Neural crest cell (in vitro differentiated cells): Measurements from ENCODE around the gene LIME1. TPM values are rescaled to one million over a fixed set of nuclear protein-coding genes. Genes with fewer than 3 reads are reported as not detected.

ENCODE experiments used
- DNase-seq: peaks from one replicate; pipeline ENCODE4 v3.0.0; 2021; ENCODE audit warnings: low read depth, mixed read lengths, low spot score
- H3K27ac Mint-ChIP-seq: one replicate; pipeline ENCODE4 v1.8.0; 2021; ENCODE audit warnings: mild to moderate bottlenecking, mixed read lengths; ENCODE audit not compliant: unreplicated experiment
- H3K27me3 Mint-ChIP-seq: 2 replicates; pipeline ENCODE4 v1.8.0; 2021; ENCODE audit warnings: low read depth, mild to moderate bottlenecking, mixed read lengths
- H3K36me3 Mint-ChIP-seq: 2 replicates; pipeline ENCODE4 v1.8.0; 2021; ENCODE audit warnings: low read depth, mild to moderate bottlenecking, mixed read lengths
- H3K4me1 Mint-ChIP-seq: 2 replicates; pipeline ENCODE4 v1.8.0; 2021; ENCODE audit warnings: mixed read lengths
- H3K4me3 Mint-ChIP-seq: one replicate; pipeline ENCODE4 v1.8.0; 2021; ENCODE audit warnings: mild to moderate bottlenecking, mixed read lengths
- H3K9me3 Mint-ChIP-seq: 2 replicates; pipeline ENCODE4 v1.8.0; 2021; ENCODE audit warnings: mixed read lengths
- total RNA-seq: library from RNA; stranded (reverse); gene quantifications from 2 replicates; pipeline ENCODE4 v1.2.1, GENCODE V29; 2021
- TF ChIP-seq, protein P1 (sequence below): fragments of 200-600 bp; sonication (generic); conservative IDR thresholded peaks from 2 replicates; pipeline ENCODE4 v1.5.0; 2021; ENCODE audit warnings: antibody characterized with exemption, mild to moderate bottlenecking

The LIME1 gene
- total RNA-seq, 1 donor from 2014 or later: 17.6 TPM

DNA sequence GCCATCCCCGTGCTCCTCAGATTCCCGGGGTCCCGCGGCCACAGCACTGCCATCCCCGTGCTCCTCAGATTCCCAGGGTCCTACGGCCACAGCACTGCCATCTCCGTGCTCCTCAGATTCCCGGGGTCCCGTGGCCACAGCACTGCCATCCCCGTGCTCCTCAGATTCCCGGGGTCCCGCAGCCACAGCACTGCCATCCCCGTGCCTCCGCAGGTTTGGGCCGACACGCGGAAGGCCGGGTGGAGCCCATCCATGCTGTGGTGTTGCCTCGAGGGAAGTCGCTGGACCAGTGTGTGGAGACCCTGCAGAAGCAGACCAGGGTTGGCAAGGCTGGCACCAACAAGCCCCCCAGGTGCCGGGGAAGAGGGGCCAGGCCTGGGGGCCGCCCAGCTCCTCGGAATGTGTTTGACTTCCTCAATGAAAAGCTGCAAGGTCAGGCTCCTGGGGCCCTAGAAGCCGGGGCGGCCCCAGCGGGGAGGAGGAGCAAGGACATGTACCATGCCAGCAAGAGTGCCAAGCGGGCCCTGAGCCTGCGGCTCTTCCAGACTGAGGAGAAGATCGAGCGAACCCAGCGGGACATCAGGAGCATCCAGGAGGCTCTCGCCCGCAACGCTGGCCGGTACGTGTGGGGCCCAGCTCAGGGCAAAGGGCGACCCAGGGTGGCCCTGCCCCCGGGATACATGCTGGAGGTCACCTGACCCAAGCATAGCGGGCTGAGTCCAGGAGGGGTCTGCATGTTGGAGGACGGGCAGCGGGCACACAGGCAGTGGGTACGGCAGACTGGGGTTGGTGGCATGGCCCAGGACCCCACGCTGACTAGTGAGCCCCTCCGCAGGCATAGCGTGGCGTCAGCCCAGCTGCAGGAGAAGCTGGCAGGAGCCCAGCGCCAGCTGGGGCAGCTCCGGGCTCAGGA is 1.3 kb upstream of the LIME1 start:
- Mint-ChIP-seq H3K9me3 (no peaks in the 10 kb centered on the region), H3K4me1 (no peaks in the 10 kb centered on the region), H3K4me3 (peak overlapping the region; percentile 69), H3K27ac (no peak overlapping the region), H3K36me3 (peaks cover 8% of the 10 kb centered on the region), H3K27me3 (peaks cover 9% of the 10 kb centered on the region)
- no peak for DNase-seq
- TF ChIP-seq, protein P1, sequence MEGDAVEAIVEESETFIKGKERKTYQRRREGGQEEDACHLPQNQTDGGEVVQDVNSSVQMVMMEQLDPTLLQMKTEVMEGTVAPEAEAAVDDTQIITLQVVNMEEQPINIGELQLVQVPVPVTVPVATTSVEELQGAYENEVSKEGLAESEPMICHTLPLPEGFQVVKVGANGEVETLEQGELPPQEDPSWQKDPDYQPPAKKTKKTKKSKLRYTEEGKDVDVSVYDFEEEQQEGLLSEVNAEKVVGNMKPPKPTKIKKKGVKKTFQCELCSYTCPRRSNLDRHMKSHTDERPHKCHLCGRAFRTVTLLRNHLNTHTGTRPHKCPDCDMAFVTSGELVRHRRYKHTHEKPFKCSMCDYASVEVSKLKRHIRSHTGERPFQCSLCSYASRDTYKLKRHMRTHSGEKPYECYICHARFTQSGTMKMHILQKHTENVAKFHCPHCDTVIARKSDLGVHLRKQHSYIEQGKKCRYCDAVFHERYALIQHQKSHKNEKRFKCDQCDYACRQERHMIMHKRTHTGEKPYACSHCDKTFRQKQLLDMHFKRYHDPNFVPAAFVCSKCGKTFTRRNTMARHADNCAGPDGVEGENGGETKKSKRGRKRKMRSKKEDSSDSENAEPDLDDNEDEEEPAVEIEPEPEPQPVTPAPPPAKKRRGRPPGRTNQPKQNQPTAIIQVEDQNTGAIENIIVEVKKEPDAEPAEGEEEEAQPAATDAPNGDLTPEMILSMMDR: no peak

GRCh38 chr20:63736893-63737694 is 630 bp downstream of the LIME1 start:
- H3K4me3 Mint-ChIP-seq: peak overlapping the region; percentile 62
- TF ChIP-seq, protein P1: no peak
- DNase-seq: no peak
- no peak overlapping the region for H3K27ac Mint-ChIP-seq
- H3K36me3 Mint-ChIP-seq: peaks cover 8% of the 10 kb centered on the region
- no peaks in the 10 kb centered on the region for H3K9me3 Mint-ChIP-seq
- H3K27me3 Mint-ChIP-seq: peaks cover 9% of the 10 kb centered on the region
- H3K4me1 Mint-ChIP-seq: no peaks in the 10 kb centered on the region

- H3K27ac Mint-ChIP-seq: no peak overlapping the region
Observed at GRCh38 chr20:63737695-63737944, 1.2 kb downstream of the LIME1 start.

GRCh38 chr20:63737945-63738686 is 1.7 kb downstream of the LIME1 start:
- Mint-ChIP-seq H3K4me1 (no peaks in the 10 kb centered on the region), H3K27ac (no peak overlapping the region), H3K4me3 (no peak overlapping the region), H3K36me3 (peaks cover 8% of the 10 kb centered on the region), H3K27me3 (peaks cover 9% of the 10 kb centered on the region), H3K9me3 (no peaks in the 10 kb centered on the region)
- TF ChIP-seq, protein P1: no peak
- DNase-seq: no peak

More at GRCh38 chr20:63737695-63737944, 1.2 kb downstream of the LIME1 start:
- TF ChIP-seq, protein P1: no peak
- DNase-seq: no peak
- Mint-ChIP-seq H3K9me3 (no peaks in the 10 kb centered on the region), H3K4me1 (no peaks in the 10 kb centered on the region), H3K36me3 (peaks cover 8% of the 10 kb centered on the region), H3K4me3 (no peak overlapping the region), H3K27me3 (peaks cover 9% of the 10 kb centered on the region)

DNA sequence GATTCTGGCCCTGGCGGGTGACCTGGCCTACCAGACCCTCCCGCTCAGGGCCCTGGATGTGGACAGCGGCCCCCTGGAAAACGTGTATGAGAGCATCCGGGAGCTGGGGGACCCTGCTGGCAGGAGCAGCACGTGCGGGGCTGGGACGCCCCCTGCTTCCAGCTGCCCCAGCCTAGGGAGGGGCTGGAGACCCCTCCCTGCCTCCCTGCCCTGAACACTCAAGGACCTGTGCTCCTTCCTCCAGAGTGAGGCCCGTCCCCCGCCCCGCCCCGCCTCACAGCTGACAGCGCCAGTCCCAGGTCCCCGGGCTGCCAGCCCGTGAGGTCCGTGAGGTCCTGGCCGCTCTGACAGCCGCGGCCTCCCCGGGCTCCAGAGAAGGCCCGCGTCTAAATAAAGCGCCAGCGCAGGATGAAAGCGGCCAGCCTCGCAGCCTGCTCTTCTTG is 2.2 kb downstream of the LIME1 start:
- H3K4me1 Mint-ChIP-seq: no peaks in the 10 kb centered on the region

More for the DNA sequence above, 2.2 kb downstream of the LIME1 start:
- Mint-ChIP-seq H3K9me3 (no peaks in the 10 kb centered on the region), H3K4me3 (no peak overlapping the region), H3K27ac (no peak overlapping the region), H3K36me3 (peaks cover 8% of the 10 kb centered on the region), H3K27me3 (peaks cover 9% of the 10 kb centered on the region)
- peak; percentile 45 for DNase-seq
- TF ChIP-seq, protein P1: no peak
